Esophagus squamous epithelium (tissue), 4 donors: Measurements from ENCODE around the gene MMP24.

Experiments used
- CTCF ChIP-seq, 6 experiments: fragments of 450-650 bp in 4 of 6; fragments of 200-600 bp in 2 of 6; sonication (generic) in 2 of 6; IDR thresholded peaks; one replicate each; pipeline ENCODE4 v1.5.1; 2016 to 2019; ENCODE audit warnings: antibody characterized with exemption in 6 of 6, mild to moderate bottlenecking in 4 of 6, moderate library complexity in 4 of 6
- POLR2A ChIP-seq, 4 donors: fragments of 450-650 bp; IDR thresholded peaks; one replicate each; pipeline ENCODE4 v1.6.1; 2017; ENCODE audit warnings: antibody characterized with exemption in 4 of 4, mild to moderate bottlenecking in 4 of 4, moderate library complexity in 3 of 4

GRCh38 chr20:35191419-35192117 lies 34.9 kb upstream of the MMP24 start:
- no peak for TF ChIP-seq CTCF (IDR thresholded peaks at IDR 0.05)
- TF ChIP-seq POLR2A (IDR thresholded peaks at IDR 0.05): no peak
